Activated CD8-positive, alpha-beta memory T cell treated with anti-CD3 and anti-CD28 coated beads, Interleukin-2, amount 50 U/mL, for 24 hours (primary cell): Measurements from ENCODE around the gene SPTSSA.
"Not testable (repeated sequence)": the region's sequence is repeated elsewhere in the genome, so short reads cannot be mapped to it uniquely, and the experiment has no call there.

Experiments
- DNase-seq: peaks from one replicate; pipeline ENCODE4 v3.0.0-alpha.2; 2020; ENCODE audit errors: extremely low read depth

SPTSSA gene

GRCh38 chr14:34426313-34427295 lies 35.4 kb downstream of the SPTSSA start:
- no peak for DNase-seq

DNA sequence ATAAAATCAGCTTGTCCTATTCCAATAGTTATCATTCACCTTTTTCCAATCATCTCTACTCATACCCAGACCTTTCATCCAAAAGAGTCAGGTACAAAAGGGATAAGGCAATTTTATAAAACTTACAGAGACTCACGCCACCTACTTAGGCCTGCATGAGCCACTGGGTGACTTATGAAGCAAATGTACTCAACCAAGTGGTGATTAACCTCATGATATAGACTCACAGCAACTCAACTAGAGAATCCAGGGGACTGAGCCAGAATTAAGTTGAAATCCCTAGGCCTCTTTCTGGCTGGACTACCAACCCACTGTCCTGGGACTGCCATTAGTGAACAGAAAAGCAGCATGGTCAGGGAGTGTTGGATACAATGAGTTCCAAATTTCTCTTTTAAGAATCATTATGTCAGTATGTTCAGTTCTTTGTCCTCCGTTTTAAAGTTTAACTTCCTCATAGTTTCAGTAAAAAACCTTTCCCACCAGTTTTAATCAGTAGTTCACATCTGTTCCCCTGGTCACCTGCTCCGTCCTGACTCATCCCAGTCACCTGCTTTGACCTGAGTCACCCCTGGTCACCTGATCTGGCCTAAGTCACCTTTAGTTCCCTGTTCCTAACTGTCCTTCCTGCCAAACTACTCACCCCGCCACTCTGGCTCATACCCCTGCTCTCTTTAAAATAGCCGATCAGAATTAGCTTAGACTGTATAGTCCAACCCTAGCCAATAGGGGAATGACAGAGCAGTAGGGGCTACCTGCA lies 36.8 kb downstream of the SPTSSA start:
- DNase-seq = no peak

GRCh38 chr14:34424488-34424887 lies 37.6 kb downstream of the SPTSSA start:
- DNase-seq = no peak

DNA sequence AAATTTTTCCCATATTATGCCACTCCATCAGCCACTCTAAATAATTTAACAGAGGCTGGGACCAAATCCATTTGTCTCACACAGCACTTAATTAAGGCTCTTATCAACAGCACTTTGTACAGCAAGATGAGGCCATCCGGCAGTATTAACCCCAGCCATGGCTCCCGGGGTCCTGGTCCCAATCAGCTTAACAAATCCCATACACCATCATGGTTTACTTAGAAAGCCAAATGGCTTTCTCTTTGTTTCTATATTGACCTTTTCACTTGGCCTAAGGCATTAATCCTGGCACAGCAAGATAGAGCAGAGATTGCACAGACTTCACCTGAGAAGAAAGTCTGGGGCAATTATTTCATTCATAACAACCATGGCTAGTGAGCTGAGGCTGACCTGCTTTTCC lies 38.6 kb downstream of the SPTSSA start:
- no peak for DNase-seq

DNA sequence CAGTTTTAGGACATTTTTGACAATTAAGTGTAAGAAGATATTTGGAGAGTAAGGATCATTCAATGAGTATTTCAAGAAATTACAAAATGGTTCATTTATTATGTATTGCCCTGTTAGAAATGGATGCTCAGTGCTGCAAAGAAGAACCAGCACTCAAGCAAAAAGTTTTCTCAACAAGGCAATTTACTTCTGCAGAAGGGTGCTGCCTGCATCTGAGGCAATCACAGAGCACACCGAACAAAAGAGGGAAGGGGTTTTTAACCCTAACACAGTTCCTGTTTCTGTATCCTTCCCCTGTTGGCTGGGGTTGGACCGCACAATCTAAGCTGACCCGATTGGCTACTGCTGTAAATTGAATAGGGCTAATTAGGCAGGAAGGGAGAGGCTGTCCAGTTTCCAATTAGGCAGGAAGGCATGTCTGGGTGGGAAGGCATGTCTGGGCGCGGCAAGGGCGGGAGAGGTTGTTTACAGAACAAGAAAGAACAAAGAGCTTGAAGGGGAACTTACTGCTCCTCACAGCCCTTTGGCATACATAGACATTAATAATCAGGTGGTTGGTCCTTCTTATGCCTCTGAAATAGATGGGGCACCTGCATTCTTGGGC lies 41.4 kb downstream of the SPTSSA start:
- no peak for DNase-seq

DNA sequence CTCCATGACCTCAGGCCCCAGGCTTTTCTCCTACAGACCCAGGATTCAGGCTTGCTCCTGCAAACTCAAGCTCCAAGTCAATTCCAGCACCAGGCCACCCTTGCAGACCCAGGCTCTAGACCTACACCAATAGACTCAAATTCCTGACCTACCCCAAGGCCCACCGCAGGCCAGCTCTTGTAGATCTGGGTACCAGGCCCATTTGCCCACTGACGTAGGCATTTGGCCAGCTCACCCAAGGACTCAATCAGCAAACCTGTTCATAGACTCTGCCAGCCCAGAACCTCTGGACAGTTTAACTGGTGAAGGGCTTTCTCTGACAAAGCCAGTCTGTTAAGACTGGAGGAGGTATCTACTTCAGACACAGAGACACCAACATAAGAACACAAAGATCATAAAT lies 52.3 kb downstream of the SPTSSA start:
- no peak for DNase-seq

DNA sequence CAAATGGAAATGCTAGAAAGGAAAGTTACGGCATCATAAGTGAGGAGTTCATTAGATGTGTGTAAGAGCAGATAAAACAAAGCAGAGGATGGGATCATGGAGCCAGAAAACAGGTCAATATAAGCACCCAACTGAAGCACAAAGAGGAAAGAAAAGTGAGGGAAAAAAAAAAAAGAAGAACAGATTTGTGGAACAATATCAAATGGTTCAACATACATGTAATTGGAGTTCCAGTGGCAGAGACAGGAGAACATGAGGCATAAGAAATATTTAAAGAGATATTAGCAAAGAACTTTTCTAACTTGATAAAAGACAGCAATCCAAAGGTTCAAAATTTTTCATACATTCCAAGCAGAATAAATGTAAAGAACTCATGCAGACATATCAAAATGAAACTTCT lies 54.1 kb downstream of the SPTSSA start:
- no peak for DNase-seq

GRCh38 chr14:34404416-34404815 lies 57.6 kb downstream of the SPTSSA start:
- no peak for DNase-seq

GRCh38 chr14:34403646-34404045 lies 58.4 kb downstream of the SPTSSA start:
- no peak for DNase-seq

DNA sequence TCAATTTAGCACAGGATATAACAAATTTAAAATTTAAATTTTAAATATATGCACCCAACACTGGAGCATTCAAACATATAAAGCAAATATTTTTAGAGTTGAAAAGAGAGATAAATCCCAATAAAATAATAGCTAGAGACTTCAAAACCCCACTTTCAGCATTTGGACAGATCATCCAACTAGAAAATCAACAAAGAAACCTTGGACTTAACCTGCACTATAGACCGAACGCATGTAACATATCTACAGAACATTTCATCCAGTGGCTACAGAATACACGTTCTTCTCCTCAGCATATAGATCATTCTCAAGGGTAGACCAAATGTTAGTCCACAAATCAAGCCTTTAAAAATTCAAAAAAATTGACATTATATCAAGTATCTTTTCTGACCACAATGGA lies 64.0 kb downstream of the SPTSSA start:
- no peak for DNase-seq

GRCh38 chr14:34387974-34388516 lies 74.0 kb downstream of the SPTSSA start:
- no peak for DNase-seq

- no peak for DNase-seq
Observed at GRCh38 chr14:34386865-34387485, 75.1 kb downstream of the SPTSSA start.

GRCh38 chr14:34385881-34386280 lies 76.2 kb downstream of the SPTSSA start:
- not testable (repeated sequence) for DNase-seq

- DNase-seq = no peak
Observed at GRCh38 chr14:34383839-34384238, 78.2 kb downstream of the SPTSSA start.
